ENCODE data around the gene WDR64. TPM values are rescaled to one million over a fixed set of nuclear protein-coding genes. Genes with fewer than 3 reads are reported as not detected.

WDR64 gene
- total and polyA plus RNA-seq, 2 donors (not counting 3 experiments of a cell fraction or from before 2014, with no cell fraction given), result not detected

GRCh38 chr1:241684108-241684507 lies 32.0 kb downstream of the WDR64 start:
- ChIA-PET CTCF (no interaction called here), POLR2A (no interaction called here)
- H3K4me3 ChIP-seq (replicated peaks in 1 of 3; ENCODE audit: insufficient read depth in 1 of 3, low read depth in 1 of 3, low read length in 3 of 3), result no peak overlapping the region
- DNase-seq (ENCODE audit: low read depth, low spot score) (no peak), FAIRE-seq (no peak)
- no peaks in the 10 kb centered on the region for H3K79me2 ChIP-seq (ENCODE audit: control insufficient read depth, insufficient read depth, low read length)
- H3K9me3 ChIP-seq (replicated peaks; ENCODE audit: control insufficient read depth, insufficient read depth, low read length), result no peaks in the 10 kb centered on the region
- H3K9ac ChIP-seq (replicated peaks; ENCODE audit: extremely low read depth, insufficient read depth, low read length), result no peak overlapping the region
- no peak overlapping the region for H3K4me2 ChIP-seq (ENCODE audit: insufficient read depth, low read length)
- TF ChIP-seq MYC (IDR thresholded peaks at IDR 0.05; ENCODE audit: low read depth, low read length) (no peak), GATA2 (IDR thresholded peaks at IDR 0.05; ENCODE audit: insufficient read depth, insufficient read length, low read depth, low read length) (no peak), EZH2 (IDR thresholded peaks at IDR 0.05; ENCODE audit: borderline replicate concordance, low read depth, low read length, severe bottlenecking) (no peak), POLR2A (IDR thresholded peaks at IDR 0.05; ENCODE audit: low read depth, low read length) (no peak), JUN (IDR thresholded peaks at IDR 0.05; ENCODE audit: borderline replicate concordance, insufficient read depth, insufficient read length, low read depth) (no peak), POLR2AphosphoS5 (IDR thresholded peaks at IDR 0.05; ENCODE audit: insufficient read depth, low read depth, low read length) (no peak), FOS (IDR thresholded peaks at IDR 0.05; ENCODE audit: borderline replicate concordance, insufficient read depth, low read length) (no peak)
- TF ChIP-seq, protein P1, sequence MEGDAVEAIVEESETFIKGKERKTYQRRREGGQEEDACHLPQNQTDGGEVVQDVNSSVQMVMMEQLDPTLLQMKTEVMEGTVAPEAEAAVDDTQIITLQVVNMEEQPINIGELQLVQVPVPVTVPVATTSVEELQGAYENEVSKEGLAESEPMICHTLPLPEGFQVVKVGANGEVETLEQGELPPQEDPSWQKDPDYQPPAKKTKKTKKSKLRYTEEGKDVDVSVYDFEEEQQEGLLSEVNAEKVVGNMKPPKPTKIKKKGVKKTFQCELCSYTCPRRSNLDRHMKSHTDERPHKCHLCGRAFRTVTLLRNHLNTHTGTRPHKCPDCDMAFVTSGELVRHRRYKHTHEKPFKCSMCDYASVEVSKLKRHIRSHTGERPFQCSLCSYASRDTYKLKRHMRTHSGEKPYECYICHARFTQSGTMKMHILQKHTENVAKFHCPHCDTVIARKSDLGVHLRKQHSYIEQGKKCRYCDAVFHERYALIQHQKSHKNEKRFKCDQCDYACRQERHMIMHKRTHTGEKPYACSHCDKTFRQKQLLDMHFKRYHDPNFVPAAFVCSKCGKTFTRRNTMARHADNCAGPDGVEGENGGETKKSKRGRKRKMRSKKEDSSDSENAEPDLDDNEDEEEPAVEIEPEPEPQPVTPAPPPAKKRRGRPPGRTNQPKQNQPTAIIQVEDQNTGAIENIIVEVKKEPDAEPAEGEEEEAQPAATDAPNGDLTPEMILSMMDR (IDR thresholded peaks at IDR 0.05; ENCODE audit: extremely low read depth in 1 of 2, insufficient read depth in 1 of 2, low read depth in 1 of 2, low read length in 2 of 2), result no peak
- TF ChIP-seq, protein P2, sequence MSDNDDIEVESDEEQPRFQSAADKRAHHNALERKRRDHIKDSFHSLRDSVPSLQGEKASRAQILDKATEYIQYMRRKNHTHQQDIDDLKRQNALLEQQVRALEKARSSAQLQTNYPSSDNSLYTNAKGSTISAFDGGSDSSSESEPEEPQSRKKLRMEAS (IDR thresholded peaks at IDR 0.05; ENCODE audit: insufficient read depth, insufficient read length), result no peak
- dilution Hi-C loops (cut with MboI; ENCODE audit: extremely low pct_ligation_motif_present, low sequenced_read_pairs), result no loop called here
- no peaks in the 10 kb centered on the region for H3K9me1 ChIP-seq (replicated peaks; ENCODE audit: control insufficient read depth, extremely low read depth, insufficient read depth, low read length)
- no peak overlapping the region for H2AFZ ChIP-seq (ENCODE audit: low read depth, low read length)
- H4K20me1 ChIP-seq (replicated peaks; ENCODE audit: control insufficient read depth, extremely low read depth, insufficient read depth, low read length), result no peaks in the 10 kb centered on the region
- BruUV-seq (replicated peaks), result no TSS peak
- intact Hi-C loops (cut with micrococcal nuclease), result no loop called here
- H3K27me3 ChIP-seq (ENCODE audit: control insufficient read depth in 2 of 2, insufficient read depth in 2 of 2, low read length in 2 of 2), result no peaks in the 10 kb centered on the region
- H3K4me1 ChIP-seq (ENCODE audit: control insufficient read depth, extremely low read depth, insufficient read depth, low read length), result no peaks in the 10 kb centered on the region
- H3K36me3 ChIP-seq (ENCODE audit: control insufficient read depth in 2 of 2, extremely low read depth in 1 of 2, insufficient read depth in 2 of 2, low read length in 2 of 2), result no peaks in the 10 kb centered on the region
- H3K27ac ChIP-seq (ENCODE audit: insufficient read depth, low read depth, low read length), result no peak overlapping the region

Data from endothelial cell of umbilical vein (primary cell).